Measurements from ENCODE around the gene SLC25A42. TPM values are rescaled to one million over a fixed set of nuclear protein-coding genes. Genes with fewer than 3 reads are reported as not detected.
A peak's percentile ranks its signal among the peaks of the same experiment; 100 is the strongest.

The SLC25A42 gene
- total RNA-seq, 1 donor from 2014 or later = 12.7 TPM

GRCh38 chr19:19083413-19084178, 19.8 kb downstream of the SLC25A42 start:
- Histone ChIP-seq H3K27me3 (no peaks in the 10 kb centered on the region), H3K4me3 (no peak overlapping the region), H3K4me1 (no peaks in the 10 kb centered on the region), H3K27ac (no peak overlapping the region), H3K36me3 (no peaks in the 10 kb centered on the region), H3K9me3 (no peaks in the 10 kb centered on the region)
- DNase-seq (peak; percentile 87), ATAC-seq (peak; percentile 82)
- TF ChIP-seq, protein P1, sequence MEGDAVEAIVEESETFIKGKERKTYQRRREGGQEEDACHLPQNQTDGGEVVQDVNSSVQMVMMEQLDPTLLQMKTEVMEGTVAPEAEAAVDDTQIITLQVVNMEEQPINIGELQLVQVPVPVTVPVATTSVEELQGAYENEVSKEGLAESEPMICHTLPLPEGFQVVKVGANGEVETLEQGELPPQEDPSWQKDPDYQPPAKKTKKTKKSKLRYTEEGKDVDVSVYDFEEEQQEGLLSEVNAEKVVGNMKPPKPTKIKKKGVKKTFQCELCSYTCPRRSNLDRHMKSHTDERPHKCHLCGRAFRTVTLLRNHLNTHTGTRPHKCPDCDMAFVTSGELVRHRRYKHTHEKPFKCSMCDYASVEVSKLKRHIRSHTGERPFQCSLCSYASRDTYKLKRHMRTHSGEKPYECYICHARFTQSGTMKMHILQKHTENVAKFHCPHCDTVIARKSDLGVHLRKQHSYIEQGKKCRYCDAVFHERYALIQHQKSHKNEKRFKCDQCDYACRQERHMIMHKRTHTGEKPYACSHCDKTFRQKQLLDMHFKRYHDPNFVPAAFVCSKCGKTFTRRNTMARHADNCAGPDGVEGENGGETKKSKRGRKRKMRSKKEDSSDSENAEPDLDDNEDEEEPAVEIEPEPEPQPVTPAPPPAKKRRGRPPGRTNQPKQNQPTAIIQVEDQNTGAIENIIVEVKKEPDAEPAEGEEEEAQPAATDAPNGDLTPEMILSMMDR (IDR thresholded peaks at IDR 0.05) = no peak
- intact Hi-C loops (cut with DNase I) = no loop called here

- no peaks in the 10 kb centered on the region for H3K4me1 ChIP-seq
- TF ChIP-seq, protein P1 (IDR thresholded peaks at IDR 0.05) = no peak
- no peak for ATAC-seq
- H3K36me3 ChIP-seq = no peaks in the 10 kb centered on the region
- intact Hi-C loops (cut with DNase I) = no loop called here
- H3K4me3 ChIP-seq = no peak overlapping the region
- no peak overlapping the region for H3K27ac ChIP-seq
- no peaks in the 10 kb centered on the region for H3K9me3 ChIP-seq
- no peak for DNase-seq
- H3K27me3 ChIP-seq = no peaks in the 10 kb centered on the region
Measured at GRCh38 chr19:19087676-19088075, 23.9 kb downstream of the SLC25A42 start.

- no peak for ATAC-seq
- H3K27ac ChIP-seq = no peak overlapping the region
- intact Hi-C loops (cut with DNase I) = no loop called here
Measured at GRCh38 chr19:19094513-19094912, 30.7 kb downstream of the SLC25A42 start.

DNA sequence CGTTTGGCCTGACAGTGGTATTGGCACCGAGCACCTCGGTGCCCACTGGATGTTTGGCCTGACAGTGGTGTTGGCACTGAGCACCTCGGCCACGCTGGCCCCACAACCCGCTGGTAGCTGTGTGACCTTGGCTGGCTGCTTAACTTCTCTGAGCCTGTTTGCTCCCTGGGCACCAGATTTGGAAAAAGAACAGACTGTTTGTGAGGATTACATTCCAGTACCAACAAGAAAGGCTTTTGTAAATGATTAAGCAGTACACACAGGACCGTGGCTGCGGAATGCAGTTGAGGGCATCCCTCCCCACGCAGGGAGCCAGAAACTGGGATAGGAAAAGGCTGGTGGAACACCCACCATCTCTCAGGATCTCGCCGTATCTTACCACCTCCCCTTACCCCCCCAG, 31.9 kb downstream of the SLC25A42 start:
- Histone ChIP-seq H3K4me3 (no peak overlapping the region), H3K9me3 (no peaks in the 10 kb centered on the region), H3K27ac (no peak overlapping the region), H3K36me3 (no peaks in the 10 kb centered on the region), H3K4me1 (no peaks in the 10 kb centered on the region), H3K27me3 (no peaks in the 10 kb centered on the region)
- DNase-seq (no peak), ATAC-seq (no peak)
- TF ChIP-seq, protein P1 (IDR thresholded peaks at IDR 0.05) = no peak
- intact Hi-C loops (cut with DNase I) = no loop called here

More at GRCh38 chr19:19094513-19094912, 30.7 kb downstream of the SLC25A42 start:
- no peak overlapping the region for H3K4me3 ChIP-seq
- H3K36me3 ChIP-seq = no peaks in the 10 kb centered on the region
- no peaks in the 10 kb centered on the region for H3K27me3 ChIP-seq
- no peaks in the 10 kb centered on the region for H3K9me3 ChIP-seq
- TF ChIP-seq, protein P1 (IDR thresholded peaks at IDR 0.05) = no peak
- no peak for DNase-seq
- no peaks in the 10 kb centered on the region for H3K4me1 ChIP-seq

DNA sequence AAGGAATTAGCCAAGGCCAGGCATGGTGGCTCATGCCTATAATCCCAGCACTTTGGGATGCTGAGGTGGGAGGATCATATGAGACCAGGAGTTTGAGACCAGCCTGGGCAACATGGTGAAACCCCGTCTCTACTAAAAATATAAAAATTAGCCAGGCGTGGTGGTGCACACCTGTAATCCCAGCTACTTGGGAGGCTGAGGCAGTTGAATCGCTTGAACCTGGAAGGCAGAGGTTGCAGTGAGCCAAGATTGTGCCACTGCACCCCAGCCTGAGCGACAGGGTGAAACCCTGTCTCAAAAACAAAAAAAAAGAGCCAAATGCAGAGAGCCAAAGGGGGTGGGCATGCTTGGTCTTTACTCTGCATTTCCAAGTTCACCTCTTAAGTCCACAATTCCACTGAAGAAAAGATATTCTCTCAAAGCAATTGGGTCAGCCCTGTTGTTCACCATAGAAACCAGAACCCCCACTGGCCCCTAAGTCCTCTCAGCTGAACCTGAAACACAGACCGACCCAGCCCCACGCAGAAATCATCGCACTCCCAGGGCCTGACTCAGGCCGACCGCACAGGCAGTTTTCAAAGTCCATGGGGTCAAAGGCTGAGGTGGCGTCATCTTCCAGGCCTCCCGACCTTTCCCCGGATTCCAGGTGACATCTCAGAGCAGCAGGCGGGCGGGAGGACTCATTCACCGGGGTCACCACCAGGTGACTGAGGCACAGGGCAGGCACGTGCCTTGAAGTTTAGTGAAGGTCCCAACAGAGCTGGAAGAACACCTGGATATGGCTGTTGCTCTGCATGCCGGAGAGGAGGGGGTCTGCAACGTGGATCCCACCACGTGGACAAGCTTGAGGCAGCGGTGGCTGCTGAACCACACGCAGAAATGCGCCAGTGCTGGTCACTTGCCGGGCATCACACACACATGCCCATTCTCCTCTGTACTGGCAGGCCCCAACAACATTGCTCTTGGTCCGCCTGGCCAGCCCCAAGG, 33.1 kb downstream of the SLC25A42 start:
- TF ChIP-seq, protein P1 (IDR thresholded peaks at IDR 0.05) = no peak
- Histone ChIP-seq H3K9me3 (no peaks in the 10 kb centered on the region), H3K27ac (no peak overlapping the region), H3K4me1 (no peaks in the 10 kb centered on the region), H3K36me3 (no peaks in the 10 kb centered on the region), H3K4me3 (no peak overlapping the region), H3K27me3 (no peaks in the 10 kb centered on the region)
- DNase-seq = no peak
- no peak for ATAC-seq
- intact Hi-C loops (cut with DNase I) = no loop called here
